GM11168 (cell line): Measurements from ENCODE around the gene KCNIP4.
"Not testable (repeated sequence)": the region's sequence is repeated elsewhere in the genome, so short reads cannot be mapped to it uniquely, and the experiment has no call there.

ENCODE experiments used
- in situ Hi-C: fragments of 300-500 bp; cut with MboI; formaldehyde crosslinking; loops from one replicate; pipeline ENCODE4 v1.12.0; 2022; ENCODE audit warnings: low sequenced_read_pairs; ENCODE audit not compliant: unreplicated experiment

KCNIP4 gene

DNA sequence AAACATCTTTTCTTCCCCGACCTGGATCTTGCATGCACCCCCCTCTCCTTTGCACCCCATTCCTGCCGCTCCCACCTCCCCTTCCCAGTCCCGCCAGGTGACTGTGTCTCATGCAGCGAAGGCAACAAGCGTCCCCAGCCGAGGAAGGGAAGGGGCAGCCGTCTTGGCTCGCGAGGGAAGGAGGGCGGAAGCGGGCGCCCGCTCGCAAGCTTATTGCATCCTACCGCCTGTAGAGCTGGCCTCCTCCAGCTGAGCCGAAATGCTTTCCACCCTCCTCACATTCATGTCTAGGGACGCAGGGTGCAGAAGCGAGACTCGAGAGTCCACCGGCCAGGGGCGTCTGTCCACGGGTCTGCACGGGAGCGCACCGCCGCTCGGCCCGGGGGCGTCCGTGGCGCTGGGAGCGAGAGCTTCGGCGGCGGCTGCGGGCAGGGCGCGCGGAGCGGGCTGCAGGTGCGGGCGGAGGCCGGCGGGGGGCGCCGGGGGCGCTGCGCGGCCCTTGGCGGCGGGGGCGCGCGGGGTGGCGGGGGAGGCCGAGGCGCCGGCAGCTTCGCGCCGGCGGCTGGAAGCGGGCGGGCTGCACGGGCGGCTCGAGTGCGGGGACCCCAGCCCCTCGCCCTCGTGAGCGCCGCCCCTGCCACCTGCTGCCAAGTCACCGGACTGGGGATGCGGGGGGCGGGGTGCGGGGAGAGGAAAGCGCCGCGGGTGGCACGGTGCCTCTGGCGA lies at the start of gene KCNIP4:
Gene KCNIP4 (minus strand): TSS at position 426 of the 726 bp plus-strand sequence.
- in situ Hi-C loops: no loop called here

GRCh38 chr4:21996618-21997017 lies 48.0 kb upstream of the KCNIP4 start:
- in situ Hi-C loops: not testable (repeated sequence)

DNA sequence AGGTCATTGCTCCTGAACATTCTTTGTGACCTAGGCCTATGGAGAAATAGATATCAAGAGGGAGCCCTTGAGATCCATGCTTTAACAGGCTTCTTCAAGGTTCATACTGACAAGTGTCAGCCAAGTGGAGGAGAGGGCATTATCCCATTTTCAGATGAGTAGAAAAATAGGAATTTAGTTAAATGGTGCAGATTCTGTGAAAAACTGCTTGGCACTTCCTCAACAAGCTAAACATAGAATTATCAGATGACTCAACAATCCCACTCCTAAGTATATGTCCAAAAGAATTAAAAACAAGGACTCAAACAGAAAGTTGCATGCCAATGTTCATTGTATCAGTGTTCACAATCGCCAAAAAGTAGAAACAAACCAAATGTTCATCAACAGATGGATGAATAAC lies 43.8 kb upstream of the KCNIP4 start:
- in situ Hi-C loops: no loop called here

DNA sequence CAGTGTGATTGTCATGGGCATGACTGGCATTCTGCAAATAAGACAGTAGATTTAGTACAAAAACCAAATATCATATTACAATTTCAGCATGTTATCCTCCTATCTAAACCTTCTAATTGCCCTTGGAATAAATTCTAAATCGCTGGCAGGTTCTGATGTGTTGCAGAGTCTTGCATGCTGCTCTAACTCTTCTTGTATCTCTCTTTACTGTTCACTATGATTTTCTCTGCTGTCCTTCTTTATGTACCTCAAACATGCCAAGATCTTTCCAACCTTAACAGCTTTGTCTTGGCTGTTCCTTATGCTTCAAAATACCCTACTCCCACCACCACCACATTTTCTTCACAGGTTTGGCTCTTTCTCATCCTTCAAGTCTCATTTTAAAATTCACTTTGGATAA lies 43.0 kb upstream of the KCNIP4 start:
- in situ Hi-C loops: no loop called here

GRCh38 chr4:21991050-21991449 lies 42.5 kb upstream of the KCNIP4 start:
- in situ Hi-C loops: no loop called here

DNA sequence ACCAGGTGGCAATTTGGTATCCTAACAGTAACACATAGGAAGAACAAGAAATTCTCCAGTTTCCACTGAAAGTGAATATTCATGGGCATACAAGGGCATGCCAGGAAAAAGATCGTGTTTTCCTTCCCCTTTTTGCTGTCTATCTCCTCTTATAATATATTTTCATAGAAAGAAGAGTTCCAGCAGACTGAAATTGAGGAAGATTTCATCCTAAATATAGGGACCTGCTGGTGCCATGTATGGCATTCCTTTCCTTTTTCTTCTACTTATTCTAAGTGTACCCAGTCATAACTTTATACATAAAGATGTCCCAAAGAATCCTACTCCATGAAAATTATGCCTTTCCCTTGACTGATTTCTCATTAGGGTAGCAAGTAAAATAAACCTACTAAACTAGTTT lies 40.8 kb upstream of the KCNIP4 start:
- in situ Hi-C loops: no loop called here

GRCh38 chr4:21986307-21986706 lies 37.7 kb upstream of the KCNIP4 start:
- in situ Hi-C loops: no loop called here

DNA sequence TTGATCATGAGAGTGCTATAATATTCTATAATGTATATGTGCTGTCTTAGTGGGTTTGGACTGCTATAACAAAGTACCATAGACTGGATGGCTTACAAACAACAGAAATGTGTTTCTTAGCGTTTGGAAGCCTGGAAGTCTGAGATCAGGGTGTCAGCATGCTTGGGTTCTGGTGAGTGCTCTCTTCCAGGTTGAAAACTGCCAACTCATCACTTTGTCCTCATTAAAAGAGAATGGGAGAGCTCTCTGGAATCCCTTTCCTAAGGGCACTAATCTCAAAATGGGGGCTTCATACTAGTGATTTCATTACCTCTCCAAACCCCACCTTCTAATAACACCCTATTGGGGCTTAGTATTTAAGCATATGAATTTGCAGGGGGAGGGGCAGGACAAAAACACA lies 33.5 kb upstream of the KCNIP4 start:
- in situ Hi-C loops: no loop called here

- in situ Hi-C loops: no loop called here
These were observed 30.6 kb upstream of the KCNIP4 start for GRCh38 chr4:21979196-21979595.

GRCh38 chr4:21976166-21976565 lies 27.6 kb upstream of the KCNIP4 start:
- in situ Hi-C loops: no loop called here

DNA sequence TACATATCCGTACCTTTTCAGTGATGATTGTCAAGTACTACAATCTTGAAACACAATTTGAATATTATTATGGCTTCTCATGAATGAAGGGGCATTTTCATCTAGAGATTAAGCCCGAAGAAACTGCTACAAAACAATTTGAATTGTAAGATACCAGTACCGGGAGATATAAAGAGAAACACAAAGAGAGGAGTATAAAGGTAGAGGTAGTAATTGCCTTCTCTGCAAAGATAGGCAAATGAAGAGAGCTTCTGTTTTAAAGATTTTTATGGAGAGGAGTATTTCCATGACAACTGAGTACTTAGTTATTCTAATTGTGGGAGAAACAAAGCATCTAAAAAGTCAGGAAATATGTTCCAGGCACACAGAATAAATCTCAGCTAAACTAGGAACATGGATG lies 25.3 kb upstream of the KCNIP4 start:
- in situ Hi-C loops: no loop called here

- in situ Hi-C loops: no loop called here
These were observed 16.3 kb upstream of the KCNIP4 start for GRCh38 chr4:21964762-21965319.

DNA sequence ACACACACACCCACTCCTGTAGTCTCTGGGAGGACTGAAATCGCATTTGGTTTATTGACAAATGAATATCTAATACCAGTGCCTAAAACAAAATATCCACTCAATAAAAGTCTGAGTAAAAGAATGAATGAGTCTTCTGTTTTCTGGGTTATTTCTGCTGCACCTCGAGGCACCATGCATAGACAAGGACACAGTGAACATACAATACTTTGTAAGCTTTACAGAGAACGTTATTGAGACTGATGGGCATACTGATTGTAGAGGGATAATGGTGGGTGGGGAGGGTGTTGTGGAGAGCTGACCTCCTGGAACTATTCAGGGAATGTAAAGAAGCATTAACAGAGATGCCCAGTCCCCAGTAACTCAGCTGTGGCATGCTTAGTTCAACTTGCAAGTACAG lies 14.1 kb upstream of the KCNIP4 start:
- in situ Hi-C loops: no loop called here

DNA sequence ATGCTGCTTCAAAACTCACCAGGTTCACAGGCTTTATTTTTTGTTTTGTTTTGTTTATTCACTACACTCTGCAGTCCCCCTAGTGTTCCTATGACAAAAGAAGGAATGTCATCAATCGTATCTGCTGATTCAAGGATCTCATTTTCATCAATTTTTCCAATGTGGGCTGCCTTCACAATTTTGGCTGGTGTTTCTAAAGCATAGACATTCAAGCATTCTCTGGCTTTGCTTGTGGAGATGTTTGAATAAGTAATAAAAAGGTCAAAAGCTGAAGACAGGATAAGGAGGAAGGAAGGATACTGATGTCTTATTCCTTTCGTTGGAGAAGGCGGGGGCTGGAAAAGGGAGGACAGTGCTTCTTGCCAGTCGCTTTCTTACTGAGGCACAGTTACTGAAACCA lies 12.2 kb upstream of the KCNIP4 start:
- in situ Hi-C loops: no loop called here

DNA sequence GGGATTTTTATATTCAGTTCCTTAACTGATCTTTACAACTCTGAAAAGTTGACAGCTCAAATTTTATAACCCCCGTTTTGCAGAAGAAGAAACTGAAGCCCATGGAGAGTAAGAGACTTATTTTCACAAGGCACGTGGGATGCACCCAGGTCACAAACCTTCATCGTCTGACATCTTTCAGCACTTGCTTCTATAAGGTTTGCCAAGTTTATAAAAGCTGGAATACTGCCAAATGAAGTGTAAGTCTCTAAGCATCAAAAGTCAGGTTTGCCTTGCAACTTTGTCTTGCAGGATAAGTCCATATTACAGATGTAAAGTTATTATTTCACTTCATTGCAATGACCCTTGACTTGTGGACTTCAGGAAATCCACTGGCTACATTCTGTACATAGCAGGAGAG lies 6.3 kb upstream of the KCNIP4 start:
- in situ Hi-C loops: no loop called here

DNA sequence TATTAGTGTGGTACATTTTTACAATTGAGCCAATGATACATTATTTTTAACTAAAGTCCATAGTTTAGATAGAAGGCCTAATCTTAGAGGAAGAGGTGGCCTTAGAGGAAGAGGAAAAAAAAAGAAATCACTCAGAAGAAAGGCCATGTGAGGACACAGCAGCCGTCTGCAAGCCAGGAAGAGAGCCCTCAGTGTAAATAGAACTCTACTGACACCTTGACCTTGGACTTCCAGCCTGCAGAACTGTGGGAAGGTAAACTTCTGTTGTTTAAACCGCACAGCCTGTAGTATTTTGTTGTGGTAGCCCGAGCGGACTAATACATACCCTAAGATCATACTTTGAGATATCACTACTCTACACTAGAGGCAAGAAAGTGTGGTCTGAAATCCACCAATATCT lies 5.1 kb upstream of the KCNIP4 start:
- in situ Hi-C loops: no loop called here

DNA sequence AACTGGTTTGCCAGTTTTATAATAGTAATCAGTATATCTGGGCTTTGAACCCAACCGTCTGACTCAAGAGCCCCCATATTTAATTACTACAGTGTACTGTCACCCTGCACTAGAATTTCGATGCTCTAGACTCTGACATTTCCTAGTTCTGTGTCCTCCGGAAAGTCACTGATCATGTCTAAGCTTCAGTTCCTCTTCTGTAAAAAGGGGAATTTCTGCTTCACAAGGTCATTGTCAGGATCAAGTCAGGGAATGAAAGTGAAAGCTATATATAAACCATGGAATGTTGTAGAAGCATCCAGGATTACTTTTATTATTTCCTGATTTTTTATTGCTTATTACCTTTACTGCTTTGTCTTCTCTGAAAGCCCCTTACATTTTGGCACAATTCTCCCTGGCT lies 4.0 kb upstream of the KCNIP4 start:
- in situ Hi-C loops: no loop called here

GRCh38 chr4:21949073-21949457 lies 493 bp upstream of the KCNIP4 start:
- in situ Hi-C loops: no loop called here

- in situ Hi-C loops: no loop called here
These were observed 703 bp downstream of the KCNIP4 start for GRCh38 chr4:21947791-21948346.

DNA sequence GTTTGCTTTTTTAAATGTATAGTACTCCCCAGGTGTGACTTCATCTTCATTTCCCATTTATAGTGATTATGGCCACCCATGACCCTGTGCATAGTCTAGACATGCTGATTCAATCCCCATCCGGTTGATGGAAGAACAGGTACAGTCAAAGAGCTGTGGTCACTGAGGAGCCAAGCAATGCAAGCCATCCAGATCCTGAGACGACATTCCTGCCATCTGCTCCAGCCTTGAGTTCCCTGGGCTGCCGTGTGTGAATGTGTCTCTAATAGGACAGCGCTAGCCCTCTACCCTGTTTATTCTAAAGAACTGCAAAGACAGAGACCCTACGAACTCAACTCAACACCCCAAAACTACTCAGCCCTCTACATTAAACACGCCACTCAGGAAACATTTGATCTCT lies 1.7 kb downstream of the KCNIP4 start:
- in situ Hi-C loops: no loop called here

DNA sequence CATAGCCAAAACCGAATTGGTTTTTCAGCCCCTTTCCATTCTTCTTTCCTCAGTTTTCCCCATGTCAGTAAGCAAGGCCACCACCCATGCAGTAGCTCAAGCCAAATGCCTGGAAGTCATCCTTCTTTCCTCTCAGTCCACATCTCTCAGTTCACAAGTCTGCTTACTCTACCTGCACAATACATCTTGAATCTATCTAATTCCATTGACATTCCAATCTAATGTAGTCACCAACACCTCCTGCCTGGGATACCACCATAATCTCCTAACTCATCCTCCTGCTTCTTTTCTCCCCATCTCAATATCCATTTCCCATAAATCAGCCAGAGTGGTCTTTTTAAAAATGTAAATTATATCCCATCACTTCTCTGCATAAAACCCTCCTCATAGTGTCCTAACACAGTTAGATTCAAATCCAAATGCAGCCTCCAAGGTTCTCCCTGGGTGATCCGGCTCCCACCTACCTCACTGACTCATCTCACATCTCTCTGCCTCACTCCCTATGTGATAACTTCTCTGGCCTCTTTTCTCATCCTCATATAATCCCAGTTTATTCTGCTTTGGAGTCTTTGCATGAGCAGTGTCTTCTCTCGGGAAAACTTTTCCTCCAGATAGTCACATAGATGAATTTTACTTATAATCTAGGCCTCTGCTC lies 26.9 kb downstream of the KCNIP4 start:
- in situ Hi-C loops: no loop called here

GRCh38 chr4:21915761-21916160 lies 32.8 kb downstream of the KCNIP4 start:
- in situ Hi-C loops: no loop called here
